Immature natural killer cell (primary cell): Measurements from ENCODE around the gene MAP7. TPM values are rescaled to one million over a fixed set of nuclear protein-coding genes. Genes with fewer than 3 reads are reported as not detected.
"Not testable (repeated sequence)": the region's sequence is repeated elsewhere in the genome, so short reads cannot be mapped to it uniquely, and the experiment has no call there.

Experiments
- DNase-seq, 3 donors: peaks; one replicate each; pipeline ENCODE4 v3.0.0; 2022; ENCODE audit warnings: mixed read lengths in 1 of 3
- H3K27ac Mint-ChIP-seq, 6 donors: one replicate each; pipeline ENCODE4 v1.8.0; 2020; ENCODE audit warnings: mixed read lengths in 6 of 6, mild to moderate bottlenecking in 5 of 6, inconsistent platforms in 4 of 6, moderate library complexity in 3 of 6
- H3K27me3 Mint-ChIP-seq, 3 donors: one replicate each; pipeline ENCODE4 v1.8.0; 2020 to 2021; ENCODE audit warnings: low read depth in 3 of 3, mild to moderate bottlenecking in 3 of 3, mixed read lengths in 3 of 3, moderate library complexity in 3 of 3, inconsistent platforms in 1 of 3
- H3K36me3 Mint-ChIP-seq, 3 donors: one replicate each; pipeline ENCODE4 v1.8.0; 2020; ENCODE audit warnings: mixed read lengths in 3 of 3, inconsistent platforms in 2 of 3, mild to moderate bottlenecking in 2 of 3
- H3K4me1 Mint-ChIP-seq, 2 donors: one replicate each; pipeline ENCODE4 v1.8.0; 2020; ENCODE audit warnings: inconsistent platforms in 2 of 2, mild to moderate bottlenecking in 2 of 2, mixed read lengths in 2 of 2, moderate library complexity in 1 of 2
- H3K4me3 Mint-ChIP-seq, 5 donors: one replicate each; pipeline ENCODE4 v1.8.0; 2020; ENCODE audit warnings: mild to moderate bottlenecking in 5 of 5, mixed read lengths in 5 of 5, inconsistent platforms in 3 of 5, moderate library complexity in 3 of 5
- H3K9me3 Mint-ChIP-seq, 6 donors: one replicate each; pipeline ENCODE4 v1.8.0; 2020; ENCODE audit warnings: mild to moderate bottlenecking in 6 of 6, mixed read lengths in 6 of 6, inconsistent platforms in 4 of 6, moderate library complexity in 3 of 6
- polyA plus RNA-seq, 3 donors: library from polyadenylated mRNA; unstranded; fragments of 300-500 nt; fragmentation: Illumina TruSeq; gene quantifications; one replicate each; pipeline ENCODE4 v1.2.3, GENCODE V29; 2021

Gene MAP7
- under 1 TPM in 2 of 3 donors, not detected in 1; 0.07 to 0.41 TPM for polyA plus RNA-seq

GRCh38 chr6:136550330-136551071 lies at the start of gene MAP7:
Gene MAP7 (minus strand): TSS chr6:136550422. CDS start chr6:136550408, 14 bp downstream.
- H3K4me3 Mint-ChIP-seq: peak within 1 kb of the TSS; percentile 72 to 85 (median 78)
- DNase-seq: peak; percentile 47 to 55 (median 55)
- no peaks in the 10 kb centered on the region for H3K9me3 Mint-ChIP-seq
- peaks cover 0 to 7% (median 5%) of the 10 kb centered on the region in 3 donors for H3K36me3 Mint-ChIP-seq
- peak within 1 kb of the TSS in 2 of 6 donors; percentile 3 to 47 for H3K27ac Mint-ChIP-seq
- peaks cover 10 to 12% of the 10 kb centered on the region in 2 donors for H3K4me1 Mint-ChIP-seq
- H3K27me3 Mint-ChIP-seq: peaks cover 5 to 22% (median 14%) of the 10 kb centered on the region in 3 donors

- peaks cover 8 to 9% of the 10 kb centered on the region in 2 donors for H3K4me1 Mint-ChIP-seq
- H3K27ac Mint-ChIP-seq: no peak overlapping the region
- H3K27me3 Mint-ChIP-seq: peaks cover 0 to 2% (median 2%) of the 10 kb centered on the region in 3 donors
- H3K4me3 Mint-ChIP-seq: no peak overlapping the region
- H3K9me3 Mint-ChIP-seq: no peaks in the 10 kb centered on the region
- no peak for DNase-seq
- H3K36me3 Mint-ChIP-seq: peaks cover 6 to 32% (median 11%) of the 10 kb centered on the region in 3 donors
Measured at GRCh38 chr6:136599329-136600011, 49.2 kb upstream of the MAP7 start.

GRCh38 chr6:136598048-136598447 lies 47.8 kb upstream of the MAP7 start:
- Mint-ChIP-seq H3K27me3 (peaks cover 0 to 4% (median 2%) of the 10 kb centered on the region in 3 donors), H3K36me3 (peaks cover 6 to 32% (median 11%) of the 10 kb centered on the region in 3 donors), H3K4me3 (no peak overlapping the region), H3K9me3 (no peaks in the 10 kb centered on the region), H3K27ac (peak overlapping the region in 2 of 6 donors; percentile 1 to 31), H3K4me1 (peaks cover 22 to 23% of the 10 kb centered on the region in 2 donors)
- DNase-seq: no peak

GRCh38 chr6:136594671-136595070 lies 44.4 kb upstream of the MAP7 start:
- Mint-ChIP-seq H3K27me3 (peaks cover 0 to 4% (median 3%) of the 10 kb centered on the region in 3 donors), H3K9me3 (no peaks in the 10 kb centered on the region), H3K4me1 (peaks cover 23 to 25% of the 10 kb centered on the region in 2 donors), H3K4me3 (peak overlapping the region in 1 of 5 donors; percentile 84), H3K36me3 (peaks cover 18 to 51% (median 23%) of the 10 kb centered on the region in 3 donors), H3K27ac (peak overlapping the region; percentile 71 to 94 (median 87))
- no peak for DNase-seq

- peak overlapping the region; percentile 46 to 84 (median 59) for H3K4me3 Mint-ChIP-seq
- peaks cover 21 to 53% (median 23%) of the 10 kb centered on the region in 3 donors for H3K36me3 Mint-ChIP-seq
- peaks cover 23 to 25% of the 10 kb centered on the region in 2 donors for H3K4me1 Mint-ChIP-seq
- H3K27me3 Mint-ChIP-seq: peaks cover 0 to 4% (median 3%) of the 10 kb centered on the region in 3 donors
- DNase-seq: peak; percentile 55 to 62 (median 60)
- H3K27ac Mint-ChIP-seq: peak overlapping the region; percentile 71 to 94 (median 87)
- no peaks in the 10 kb centered on the region for H3K9me3 Mint-ChIP-seq
Measured at GRCh38 chr6:136593748-136594490, 43.7 kb upstream of the MAP7 start.

- H3K9me3 Mint-ChIP-seq: no peaks in the 10 kb centered on the region
- H3K27ac Mint-ChIP-seq: peak overlapping the region; percentile 18 to 94 (median 81)
- DNase-seq: no peak
- H3K4me1 Mint-ChIP-seq: peaks cover 23 to 25% of the 10 kb centered on the region in 2 donors
- peaks cover 0 to 4% (median 3%) of the 10 kb centered on the region in 3 donors for H3K27me3 Mint-ChIP-seq
- H3K36me3 Mint-ChIP-seq: peaks cover 24 to 56% (median 28%) of the 10 kb centered on the region in 3 donors
- H3K4me3 Mint-ChIP-seq: no peak overlapping the region
Measured at GRCh38 chr6:136592930-136593673, 42.9 kb upstream of the MAP7 start.

- Mint-ChIP-seq H3K9me3 (no peaks in the 10 kb centered on the region), H3K4me1 (peaks cover 23 to 25% of the 10 kb centered on the region in 2 donors), H3K27me3 (peaks cover 0 to 4% (median 1%) of the 10 kb centered on the region in 3 donors), H3K4me3 (no peak overlapping the region), H3K27ac (no peak overlapping the region), H3K36me3 (peaks cover 24 to 53% (median 29%) of the 10 kb centered on the region in 3 donors)
- no peak for DNase-seq
Measured at GRCh38 chr6:136591617-136592016, 41.4 kb upstream of the MAP7 start.

GRCh38 chr6:136590846-136591245 lies 40.6 kb upstream of the MAP7 start:
- not testable (repeated sequence) for H3K9me3 Mint-ChIP-seq, H3K27ac Mint-ChIP-seq, DNase-seq, H3K27me3 Mint-ChIP-seq, H3K4me3 Mint-ChIP-seq
- Mint-ChIP-seq H3K36me3 (peaks cover 24 to 53% (median 28%) of the 10 kb centered on the region in 3 donors), H3K4me1 (peaks cover 23 to 25% of the 10 kb centered on the region in 2 donors)

- H3K27ac Mint-ChIP-seq: no peak overlapping the region
- H3K27me3 Mint-ChIP-seq: peaks cover 0 to 1% (median 0%) of the 10 kb centered on the region in 3 donors
- H3K4me3 Mint-ChIP-seq: no peak overlapping the region
- H3K36me3 Mint-ChIP-seq: peaks cover 24 to 55% (median 39%) of the 10 kb centered on the region in 3 donors
- no peak for DNase-seq
- no peaks in the 10 kb centered on the region for H3K4me1 Mint-ChIP-seq
- H3K9me3 Mint-ChIP-seq: no peaks in the 10 kb centered on the region
Measured at GRCh38 chr6:136587527-136587926, 37.3 kb upstream of the MAP7 start.

- H3K27me3 Mint-ChIP-seq: peaks cover 0 to 3% (median 0%) of the 10 kb centered on the region in 3 donors
- H3K36me3 Mint-ChIP-seq: peaks cover 18 to 51% (median 39%) of the 10 kb centered on the region in 3 donors
- no peak overlapping the region for H3K4me3 Mint-ChIP-seq
- DNase-seq: no peak
- peak overlapping the region in 2 of 6 donors; percentile 51 to 75 for H3K27ac Mint-ChIP-seq
- H3K9me3 Mint-ChIP-seq: no peaks in the 10 kb centered on the region
- H3K4me1 Mint-ChIP-seq: no peaks in the 10 kb centered on the region
Measured at GRCh38 chr6:136586295-136586694, 36.1 kb upstream of the MAP7 start.

- not testable (repeated sequence) for H3K9me3 Mint-ChIP-seq, H3K4me1 Mint-ChIP-seq, DNase-seq, H3K4me3 Mint-ChIP-seq, H3K27me3 Mint-ChIP-seq, H3K27ac Mint-ChIP-seq
- H3K36me3 Mint-ChIP-seq: peaks cover 16 to 49% (median 33%) of the 10 kb centered on the region in 3 donors
Measured at GRCh38 chr6:136585523-136585922, 35.3 kb upstream of the MAP7 start.

- H3K4me3 Mint-ChIP-seq, DNase-seq, H3K9me3 Mint-ChIP-seq: not testable (repeated sequence)
Measured at GRCh38 chr6:136584290-136584689, 34.1 kb upstream of the MAP7 start.

More at GRCh38 chr6:136584290-136584689, 34.1 kb upstream of the MAP7 start:
- H3K4me1 Mint-ChIP-seq, H3K27me3 Mint-ChIP-seq: not testable (repeated sequence)
- Mint-ChIP-seq H3K27ac (peak overlapping the region in 1 of 6 donors; percentile 0), H3K36me3 (peaks cover 19 to 47% (median 35%) of the 10 kb centered on the region in 3 donors)
